CD4-positive, alpha-beta T cell treated with Interleukin-4 for 1 hour (primary cell): Measurements from ENCODE around the gene DLG3.
"Not testable (repeated sequence)": the region's sequence is repeated elsewhere in the genome, so short reads cannot be mapped to it uniquely, and the experiment has no call there.

Source experiments
- DNase-seq, 2 donors: peaks; one replicate each; pipeline ENCODE4 v3.0.0-alpha.2; 2020 to 2022

The DLG3 gene

GRCh38 chrX:70477734-70478075 lies 33.1 kb downstream of the DLG3 start:
- DNase-seq: no peak

- no peak for DNase-seq
Measured at GRCh38 chrX:70478526-70479245, 34.1 kb downstream of the DLG3 start.

- DNase-seq: no peak
Measured at GRCh38 chrX:70479247-70479921, 34.7 kb downstream of the DLG3 start.

DNA sequence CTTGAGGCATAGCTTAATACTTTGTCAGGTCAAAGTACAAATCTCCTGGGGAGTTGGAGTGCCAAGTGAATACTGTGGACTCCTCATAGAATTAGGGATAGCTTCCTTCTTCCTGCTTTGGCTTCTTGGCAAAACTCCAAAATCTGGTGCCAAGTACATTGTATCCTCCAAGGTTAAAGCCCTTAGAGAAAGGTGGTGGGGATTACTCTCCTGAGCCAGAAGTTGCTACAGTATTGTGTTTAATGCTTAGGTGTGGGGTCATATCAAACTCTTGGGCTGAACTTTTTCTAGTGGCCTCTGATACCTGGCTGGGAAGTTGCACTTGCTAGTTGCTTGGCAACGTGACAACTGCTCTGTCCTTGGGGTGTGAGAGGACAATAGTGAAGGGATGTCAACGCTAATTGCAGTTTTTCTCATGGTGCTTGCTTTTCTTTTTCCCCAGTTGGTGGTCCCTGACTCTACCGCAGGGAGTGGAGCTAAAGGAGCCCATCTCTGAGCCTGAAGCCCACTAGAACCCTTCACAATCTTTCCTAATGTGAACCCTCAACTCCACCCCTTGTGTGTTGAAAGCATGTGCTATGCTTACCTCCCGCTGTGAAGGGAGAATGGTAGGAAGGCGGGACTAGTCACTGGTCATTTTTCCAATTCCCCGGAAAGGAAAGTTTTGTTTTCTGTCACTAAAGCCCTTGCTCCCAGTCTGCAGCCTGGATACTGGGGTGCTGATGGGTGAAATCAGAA lies 35.5 kb downstream of the DLG3 start:
- DNase-seq: no peak

DNA sequence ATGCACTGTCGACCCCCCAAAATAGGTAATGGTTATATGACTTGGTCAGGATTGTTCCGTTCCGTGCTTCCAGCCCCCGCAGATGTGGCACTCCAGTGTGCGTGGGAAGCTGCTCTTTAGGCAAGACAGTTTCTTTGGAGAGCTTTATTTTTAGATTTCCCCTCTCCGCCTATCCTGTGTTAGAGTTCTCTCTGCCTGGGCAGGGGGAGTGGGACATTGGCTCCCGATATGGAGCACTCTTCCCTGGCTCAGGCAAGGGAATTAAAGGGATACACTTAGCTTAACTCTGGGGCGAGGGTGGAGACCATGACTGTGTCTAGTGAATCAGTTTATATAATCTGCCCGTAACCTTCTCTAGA lies 36.0 kb downstream of the DLG3 start:
- DNase-seq: no peak

DNA sequence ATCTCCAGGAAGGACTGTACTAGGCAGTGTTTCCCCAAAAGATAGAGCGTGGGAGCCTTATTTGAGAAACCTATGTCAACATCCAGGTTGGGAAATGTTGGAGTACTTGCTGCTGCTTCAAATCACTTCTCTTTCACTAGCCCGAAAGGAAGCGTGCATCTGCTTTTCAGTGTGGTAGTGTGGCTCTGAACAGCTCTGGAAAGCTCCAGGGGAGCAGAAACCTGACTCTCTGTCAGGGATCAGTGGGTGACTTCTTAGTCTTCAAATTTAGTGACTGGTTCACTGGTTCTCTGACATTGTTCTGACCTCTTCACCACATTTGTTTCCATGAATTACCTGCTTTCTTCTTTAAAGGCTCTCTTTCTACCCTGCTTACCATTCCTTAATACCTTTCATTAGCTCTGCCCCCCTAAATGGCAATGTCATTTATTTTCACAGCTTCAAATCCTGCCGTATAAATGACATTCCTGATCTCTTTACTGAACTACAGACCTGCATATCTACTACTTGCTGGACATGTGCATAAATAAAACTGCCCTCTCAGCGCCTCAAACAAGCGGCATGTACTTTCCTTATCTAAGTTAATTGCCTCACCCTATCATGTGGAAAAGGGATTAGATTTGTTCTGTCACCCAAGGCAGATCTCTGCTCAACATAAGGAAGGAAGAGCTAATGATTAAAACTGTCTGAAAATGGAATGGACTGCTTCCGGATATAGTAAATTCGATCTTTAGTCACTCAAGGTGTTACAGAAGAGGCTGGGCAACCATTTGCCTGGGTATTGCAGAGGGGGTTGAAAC lies 37.0 kb downstream of the DLG3 start:
- no peak for DNase-seq

DNA sequence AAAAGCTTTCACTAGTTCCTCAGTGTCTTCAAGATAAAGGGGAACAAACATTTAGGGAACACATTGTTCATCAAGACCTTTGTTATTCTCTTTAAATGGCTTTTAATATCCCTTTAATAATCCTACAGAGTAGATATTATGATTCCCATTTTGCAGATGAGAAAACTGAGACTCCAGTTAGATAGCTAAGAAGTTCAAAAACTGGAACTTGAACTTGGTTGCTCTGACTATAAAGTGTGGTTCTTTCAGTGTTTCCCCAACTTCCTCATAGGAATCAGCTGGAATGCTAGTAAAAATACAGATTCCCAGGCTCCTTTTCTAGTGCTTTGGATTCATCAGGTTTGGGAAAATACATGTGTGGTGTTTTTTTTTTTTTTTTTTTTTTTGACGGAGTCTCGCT lies 37.7 kb downstream of the DLG3 start:
- DNase-seq: no peak

DNA sequence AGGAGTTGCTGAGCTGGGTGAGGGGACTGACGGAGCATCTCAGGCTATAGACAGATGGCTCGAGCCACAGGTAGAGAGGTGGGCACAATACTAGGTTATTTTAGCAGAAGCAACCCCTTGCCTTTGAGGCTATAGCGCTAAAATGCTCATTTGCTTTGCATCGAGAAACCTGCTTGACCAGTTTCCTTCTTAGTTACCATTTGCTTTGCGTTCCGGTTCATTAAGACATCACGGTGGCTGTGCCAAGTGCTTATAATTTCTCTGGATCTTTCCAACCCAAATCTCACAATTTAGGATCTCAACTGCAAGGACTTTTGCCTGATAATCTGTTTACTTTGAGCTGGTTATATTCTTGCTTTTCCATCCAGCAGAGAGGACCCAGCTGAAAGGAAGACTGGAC lies 40.8 kb downstream of the DLG3 start:
- no peak for DNase-seq

- no peak for DNase-seq
Measured at GRCh38 chrX:70488856-70489255, 44.2 kb downstream of the DLG3 start.

DNA sequence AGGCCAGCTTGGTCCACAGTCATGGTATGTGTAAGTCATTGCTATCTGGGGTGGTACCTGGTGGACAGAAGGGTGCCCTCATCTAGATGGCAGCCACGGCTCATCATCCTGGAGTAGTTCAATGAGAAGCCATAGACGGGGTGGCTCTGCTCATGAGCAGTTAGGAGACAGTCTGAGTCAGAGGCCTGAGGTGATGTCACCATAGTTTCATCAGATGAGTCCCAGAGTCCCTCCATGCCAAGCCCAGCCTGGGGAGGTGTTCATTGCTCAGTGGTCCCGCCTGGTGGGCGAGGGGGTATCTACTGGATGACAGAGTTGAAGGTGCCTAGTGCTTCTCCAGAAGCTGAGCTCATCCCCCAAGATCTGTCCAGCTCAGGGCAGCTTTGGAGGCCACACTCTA lies 49.8 kb downstream of the DLG3 start:
- DNase-seq: no peak

- no peak for DNase-seq
Measured at GRCh38 chrX:70496491-70496890, 51.9 kb downstream of the DLG3 start.

- DNase-seq: no peak
Measured at GRCh38 chrX:70497026-70497425, 52.4 kb downstream of the DLG3 start.

DNA sequence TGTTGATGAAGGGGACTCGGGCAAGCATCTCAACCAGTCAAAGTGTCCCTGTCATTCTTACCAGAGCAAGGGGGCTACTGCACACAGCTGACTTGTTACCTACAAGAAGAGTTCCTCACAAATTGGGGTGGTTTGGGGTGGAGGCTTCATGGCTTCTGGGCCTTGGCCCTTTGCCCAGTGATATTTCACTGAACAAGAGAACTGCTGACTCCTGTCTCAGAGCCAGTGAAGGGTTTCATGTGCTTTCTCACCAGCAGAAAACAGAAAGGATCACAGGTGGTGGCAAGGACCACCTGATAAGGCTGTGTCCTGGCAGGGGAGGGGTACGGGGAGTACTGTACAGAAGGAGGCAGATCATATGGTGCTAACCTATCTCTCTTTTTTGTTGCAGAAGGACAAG lies 53.5 kb downstream of the DLG3 start:
- DNase-seq: no peak

DNA sequence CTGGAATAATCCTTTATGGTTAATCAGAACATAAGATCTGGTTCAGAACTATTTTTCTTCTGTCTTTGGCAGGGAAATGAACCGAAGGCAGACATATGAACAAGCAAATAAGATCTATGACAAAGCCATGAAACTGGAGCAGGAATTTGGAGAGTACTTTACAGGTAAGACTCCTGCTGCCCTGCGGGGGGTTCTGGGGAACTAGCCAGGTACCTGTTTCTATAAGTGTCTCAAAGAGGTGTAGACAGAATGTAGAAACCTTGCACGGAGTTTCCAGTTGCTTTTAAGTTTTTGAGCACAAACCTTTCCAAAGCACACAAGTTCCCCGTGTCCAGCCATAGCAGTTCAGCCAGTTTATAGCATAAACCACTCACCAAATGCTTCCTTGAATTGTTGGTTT lies 56.2 kb downstream of the DLG3 start:
- no peak for DNase-seq

GRCh38 chrX:70504772-70505450 lies 60.3 kb downstream of the DLG3 start:
- DNase-seq: no peak

- no peak for DNase-seq
Measured at GRCh38 chrX:70505451-70505841, 60.8 kb downstream of the DLG3 start.

DNA sequence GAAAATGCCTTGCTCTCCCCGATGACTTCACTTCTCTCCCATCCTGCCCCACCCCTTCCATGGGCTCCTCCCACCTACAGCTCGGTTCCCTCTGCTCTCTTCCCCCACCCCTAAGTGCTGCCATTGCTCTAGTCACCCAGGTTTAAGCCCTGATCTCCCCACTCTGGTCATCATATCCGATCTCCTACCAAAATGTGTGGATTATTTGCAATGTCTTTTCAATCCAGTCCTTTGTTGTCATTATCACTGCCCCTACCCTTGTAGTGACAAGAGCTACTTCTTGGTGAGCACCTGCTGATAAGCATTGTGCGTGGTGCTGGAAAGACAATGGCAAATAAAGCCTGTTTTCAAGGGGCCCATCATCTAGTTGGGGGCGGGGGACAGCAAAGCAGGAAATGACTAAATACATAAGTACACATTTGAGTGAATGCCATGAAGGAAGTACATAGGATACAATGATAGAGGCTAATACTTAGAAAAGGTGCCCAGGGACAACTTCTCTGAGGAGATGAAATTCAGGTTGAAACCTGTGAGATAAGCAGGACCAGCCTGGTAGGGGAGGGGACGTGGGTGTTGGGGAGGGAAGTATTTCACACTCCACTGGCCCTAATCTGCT lies 63.8 kb downstream of the DLG3 start:
- DNase-seq: no peak

DNA sequence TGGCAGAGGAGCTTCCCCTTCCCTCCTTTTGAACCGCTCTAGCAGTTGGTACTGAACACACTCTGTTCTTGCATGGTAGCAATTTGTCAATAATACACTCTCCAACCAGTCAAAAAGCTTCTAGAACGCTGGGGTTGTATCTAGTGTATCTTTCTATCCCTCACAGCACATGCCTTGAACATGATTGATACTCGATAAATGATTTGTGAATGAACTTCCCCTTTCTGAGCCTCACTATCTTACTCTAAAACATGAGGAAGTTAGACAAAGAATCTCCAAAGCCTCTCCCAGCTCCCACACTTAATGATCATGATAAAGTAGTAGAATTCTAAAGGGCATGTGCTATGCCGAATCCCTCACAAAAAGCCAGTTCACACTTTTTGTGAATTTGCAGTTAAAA lies 64.4 kb downstream of the DLG3 start:
- no peak for DNase-seq

- not testable (repeated sequence) for DNase-seq
Measured at GRCh38 chrX:70515270-70515669, 70.6 kb downstream of the DLG3 start.

DNA sequence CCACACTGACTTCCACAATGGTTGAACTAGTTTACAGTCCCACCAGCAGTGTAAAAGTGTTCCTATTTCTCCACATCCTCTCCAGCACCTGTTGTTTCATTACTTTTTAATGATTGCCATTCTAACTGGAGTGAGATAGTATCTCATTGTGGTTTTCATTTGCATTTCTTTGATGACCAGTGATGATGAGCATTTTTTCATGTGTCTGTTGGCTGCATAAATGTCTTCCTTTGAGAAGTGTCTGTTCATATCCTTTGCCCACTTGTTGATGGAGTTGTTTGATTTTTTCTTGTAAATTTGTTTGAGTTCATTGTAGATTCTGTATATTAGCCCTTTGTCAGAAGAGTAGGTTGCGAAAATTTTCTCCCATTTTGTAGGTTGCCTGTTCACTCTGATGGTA lies 71.1 kb downstream of the DLG3 start:
- not testable (repeated sequence) for DNase-seq

- DNase-seq: no peak
Measured at GRCh38 chrX:70525733-70526132, 81.1 kb downstream of the DLG3 start.

DNA sequence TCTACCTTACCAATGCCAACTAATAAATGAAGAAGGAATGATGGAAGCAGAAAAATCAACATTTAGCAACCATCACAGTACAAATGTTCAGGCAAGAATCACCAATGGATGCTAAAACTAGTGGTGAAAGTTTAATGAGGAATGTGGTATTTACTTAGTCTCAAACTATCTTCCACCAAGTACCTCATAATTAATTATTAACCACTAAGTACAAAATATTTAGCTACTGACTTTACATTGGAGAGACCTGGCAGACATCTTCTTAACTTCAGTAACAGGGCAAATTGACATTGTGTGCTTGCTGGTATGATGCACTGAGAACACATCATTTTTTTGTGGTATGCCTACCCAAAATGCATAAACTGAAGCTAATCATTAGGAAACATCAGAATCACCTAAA lies 82.4 kb downstream of the DLG3 start:
- DNase-seq: no peak
